ENCODE measurements around the gene FUNDC1. TPM values are rescaled to one million over a fixed set of nuclear protein-coding genes. Genes with fewer than 3 reads are reported as not detected.

Gene FUNDC1
- total RNA-seq, 1 donor from 2014 or later, result 12.3 TPM

- DNase-seq, result no peak
Measured at GRCh38 chrX:44480591-44480990, 62.1 kb downstream of the FUNDC1 start.

- DNase-seq, result no peak
Measured at GRCh38 chrX:44474410-44474809, 68.2 kb downstream of the FUNDC1 start.

Other genes with a start within 250 kb of the FUNDC1 start
- 1.6 TPM for gene EFHC2, start 199.2 kb downstream of the FUNDC1 start, total RNA-seq